Activated CD8-positive, alpha-beta memory T cell treated with anti-CD3 and anti-CD28 coated beads for 36 hours (primary cell): ENCODE results near the gene PKP4. TPM values are rescaled to one million over a fixed set of nuclear protein-coding genes. Genes with fewer than 3 reads are reported as not detected.

Source experiments
- CTCF ChIA-PET: fragments of 350-600 bp; sonication (Branson Sonifier 250); formaldehyde crosslinking; loops from one replicate; lab custom pipeline; 2021; ENCODE audit warnings: antibody characterized with exemption; lab: Charles Lee
- POLR2A ChIA-PET: fragments of 350-600 bp; sonication (Branson Sonifier 250); formaldehyde crosslinking; loops from one replicate; lab custom pipeline; 2021; ENCODE audit warnings: antibody characterized with exemption; lab: Charles Lee
- total RNA-seq, 2 experiments: library from RNA; stranded (reverse); gene quantifications; one replicate each; pipeline ENCODE4 v1.2.3, GENCODE V29; 2021

PKP4 gene
- total RNA-seq, 2 experiments from 2014 or later: 36.5 to 37.5 TPM

- CTCF ChIA-PET: no interaction called here
- POLR2A ChIA-PET: no interaction called here
Measured at GRCh38 chr2:158719403-158719802, 262.7 kb downstream of the PKP4 start.

DNA sequence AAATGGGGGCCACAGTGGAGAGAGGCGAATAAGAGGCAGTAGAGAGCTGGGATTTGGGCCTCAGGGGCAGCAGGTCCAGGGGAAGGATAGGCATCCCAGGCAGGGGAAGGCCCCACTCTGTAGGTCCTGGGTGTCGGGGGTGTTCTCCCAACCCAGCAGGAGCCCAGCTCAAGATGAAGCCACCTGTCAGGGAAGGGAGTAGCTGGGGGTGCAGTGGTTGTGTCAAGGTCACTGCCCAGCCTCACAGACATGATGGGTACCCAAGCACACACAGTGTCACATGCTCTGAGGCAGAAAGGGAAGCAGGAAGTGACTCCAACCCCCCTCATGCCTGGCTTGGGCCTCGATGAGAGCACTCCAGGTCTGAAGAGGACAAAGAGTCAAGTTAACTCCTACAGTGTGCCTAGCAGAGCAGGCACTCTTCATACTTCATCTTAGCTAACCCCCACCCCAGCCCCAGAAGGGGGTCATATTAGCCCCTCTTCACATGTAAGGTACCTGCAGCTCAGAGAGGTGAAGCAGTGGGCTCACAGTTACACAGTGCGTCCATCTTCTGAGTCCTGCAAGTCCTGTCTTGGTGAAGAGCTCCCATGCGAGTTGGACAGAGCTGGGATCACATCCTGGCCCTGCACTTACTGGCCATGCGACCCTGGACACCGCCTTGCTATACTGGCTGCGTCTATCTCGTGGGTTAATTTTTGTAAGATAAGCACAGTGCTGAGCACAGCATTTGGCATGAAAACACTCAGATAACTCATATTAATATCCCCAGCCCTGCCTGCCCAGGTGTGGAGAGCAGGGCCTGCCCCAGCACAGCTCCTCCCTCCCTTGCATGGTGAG is 265.7 kb downstream of the PKP4 start:
- POLR2A ChIA-PET: no interaction called here
- CTCF ChIA-PET: no interaction called here

- CTCF ChIA-PET: no interaction called here
- POLR2A ChIA-PET: no interaction called here
Measured at GRCh38 chr2:158723181-158723838, 266.6 kb downstream of the PKP4 start.

- POLR2A ChIA-PET: no interaction called here
- CTCF ChIA-PET: no interaction called here
Measured at GRCh38 chr2:158723921-158724802, 267.4 kb downstream of the PKP4 start.

DNA sequence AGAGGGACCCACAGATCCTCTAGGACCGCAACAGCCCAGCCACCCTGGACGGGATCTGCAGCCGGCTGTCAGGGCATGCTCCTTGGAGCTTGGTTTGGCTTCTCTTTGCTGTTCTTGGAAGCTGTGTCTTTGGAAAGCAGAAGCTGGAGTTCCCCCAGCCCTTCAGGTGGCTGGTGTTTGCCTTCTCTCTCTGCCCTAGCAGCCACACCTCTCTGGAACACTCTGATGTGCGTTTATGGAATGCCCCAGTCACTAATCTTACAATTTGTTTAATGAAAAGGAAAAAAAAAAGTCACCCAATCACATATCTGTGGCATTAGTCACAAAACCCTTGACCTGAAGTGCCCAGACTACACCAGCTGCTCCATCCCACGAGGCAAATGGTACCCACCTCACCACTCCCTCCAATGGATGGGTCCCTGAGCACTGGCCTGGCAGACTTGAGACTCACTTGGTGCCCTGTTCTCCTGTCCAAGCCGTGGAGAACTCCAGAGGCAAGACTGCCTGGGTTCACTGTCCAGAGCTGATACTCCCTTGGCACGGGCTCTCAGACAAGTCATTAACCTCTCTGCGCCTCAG is 268.1 kb downstream of the PKP4 start:
- CTCF ChIA-PET: no interaction called here

DNA sequence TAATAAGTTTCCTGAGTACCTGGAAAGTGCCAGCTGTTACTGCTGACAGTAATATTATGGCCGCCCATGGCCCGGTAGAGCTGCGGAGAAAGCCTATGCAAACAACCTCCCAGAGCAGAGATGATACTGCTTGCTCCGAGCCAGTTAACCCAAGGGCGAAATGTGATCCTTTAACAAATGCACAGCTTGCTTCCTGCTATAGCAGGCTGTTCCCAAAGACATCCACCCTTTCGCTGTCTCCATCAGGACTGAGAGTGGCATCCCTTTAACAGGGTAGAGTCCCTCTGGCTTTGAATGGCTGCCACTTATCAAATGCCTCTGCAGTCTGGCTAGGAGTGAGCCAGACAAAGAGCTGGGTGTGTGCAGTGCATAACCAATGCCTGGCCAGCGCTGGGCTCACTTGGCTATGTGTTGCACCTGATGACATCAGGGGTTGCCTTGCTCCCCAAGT is 268.7 kb downstream of the PKP4 start:
- POLR2A ChIA-PET: no interaction called here

More for the DNA sequence above, 268.1 kb downstream of the PKP4 start:
- POLR2A ChIA-PET: no interaction called here

GRCh38 chr2:158726911-158727592 is 270.3 kb downstream of the PKP4 start:
- ChIA-PET CTCF (no interaction called here), POLR2A (no interaction called here)

More for the DNA sequence above, 268.7 kb downstream of the PKP4 start:
- CTCF ChIA-PET: no interaction called here

DNA sequence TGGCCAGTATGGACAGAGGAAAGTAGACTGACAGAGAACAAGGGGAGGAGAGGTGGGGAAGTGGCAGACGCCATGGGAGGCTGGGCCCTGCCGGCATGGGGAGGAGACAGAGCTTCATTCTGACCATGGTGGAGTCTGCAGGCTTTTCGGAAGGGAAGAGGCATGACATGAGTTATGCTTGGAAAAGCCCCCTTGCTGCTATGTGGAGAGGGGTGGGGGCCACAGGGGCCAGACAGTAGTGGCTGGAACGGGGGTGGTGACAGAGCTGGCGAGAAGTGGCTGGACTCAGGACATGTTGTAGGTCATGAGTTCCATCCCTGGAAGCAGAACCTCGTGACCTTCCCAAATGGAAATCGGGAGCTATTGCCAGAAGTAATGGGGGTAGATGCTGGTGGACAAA is 271.7 kb downstream of the PKP4 start:
- ChIA-PET POLR2A (no interaction called here), CTCF (no interaction called here)

- POLR2A ChIA-PET: no interaction called here
- CTCF ChIA-PET: no interaction called here
Measured at GRCh38 chr2:158729451-158729850, 272.7 kb downstream of the PKP4 start.

DNA sequence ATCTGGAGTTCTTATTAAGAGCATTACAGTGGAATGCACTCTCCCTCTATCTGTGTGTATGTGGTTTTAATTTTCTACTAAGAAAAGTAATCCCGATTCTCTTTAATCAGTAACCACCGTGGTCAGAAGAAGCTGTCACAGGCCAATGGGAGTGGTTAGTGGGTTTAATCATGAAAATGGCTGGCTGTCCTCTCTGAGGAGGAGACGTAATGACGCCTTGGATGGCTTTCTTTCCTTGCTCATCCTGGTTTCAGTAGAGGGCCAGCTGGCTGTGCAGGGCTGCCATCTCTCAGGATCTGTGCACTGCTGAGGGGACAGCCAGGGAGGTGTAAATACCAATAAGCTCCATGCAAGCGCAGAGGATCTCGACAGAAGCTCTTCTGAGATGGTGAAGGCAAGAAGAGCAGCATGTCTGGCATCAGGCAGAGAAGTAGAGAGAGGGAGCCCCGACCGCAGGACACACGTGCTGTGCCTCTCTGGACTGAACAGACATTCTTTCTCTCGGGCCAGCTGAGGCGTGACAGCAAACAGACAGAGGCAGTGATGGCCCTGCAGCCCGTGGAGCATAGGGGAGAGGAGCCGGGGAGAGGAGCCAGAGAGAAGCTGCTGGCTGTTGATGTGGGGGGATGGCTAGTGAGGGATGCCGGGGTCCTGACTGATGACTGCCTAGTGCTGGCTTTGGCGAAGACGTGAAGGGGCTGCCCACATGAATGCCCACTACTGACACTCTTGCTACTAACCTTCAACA is 273.3 kb downstream of the PKP4 start:
- CTCF ChIA-PET: no interaction called here
- POLR2A ChIA-PET: no interaction called here

GRCh38 chr2:158730621-158731140 is 273.9 kb downstream of the PKP4 start:
- ChIA-PET POLR2A (no interaction called here), CTCF (no interaction called here)

DNA sequence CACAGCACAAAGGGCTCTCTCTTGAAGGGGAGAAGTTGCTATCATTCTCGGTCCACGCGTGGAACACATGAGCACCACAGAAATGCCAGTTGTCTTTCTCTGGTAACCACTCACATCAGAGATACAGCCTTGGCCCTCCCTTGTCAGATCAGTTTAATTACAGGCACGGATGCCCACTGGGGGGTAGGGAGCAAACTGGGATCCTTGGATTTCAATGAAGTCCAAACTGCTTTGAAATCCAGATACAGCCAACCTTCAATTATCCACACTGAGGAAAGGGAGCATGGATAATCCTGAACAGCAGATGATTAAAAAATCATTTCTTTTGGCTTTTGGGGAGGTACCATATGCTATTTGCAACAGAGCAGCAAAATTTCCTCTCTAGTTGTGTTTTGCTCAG is 274.6 kb downstream of the PKP4 start:
- ChIA-PET POLR2A (no interaction called here), CTCF (no interaction called here)

Other genes starting within 250 kb of the PKP4 start
- gene CCDC148, start 199 bp upstream of the PKP4 start, total RNA-seq: not detected